GM12875 (cell line): ENCODE data around the gene NHLRC2.

Experiments
- H3K4me3 ChIP-seq: one replicate; pipeline ENCODE4 v1.5.1; 2011; ENCODE audit warnings: low read depth, low read length, control low read depth
- TF ChIP-seq, protein P1 (sequence below): IDR thresholded peaks from 2 replicates; pipeline ENCODE4 v1.5.1; 2011; ENCODE audit warnings: low read depth, mild to moderate bottlenecking, control low read depth, inconsistent platforms, low read length, moderate library complexity, borderline replicate concordance; ENCODE audit not compliant: insufficient read depth

The NHLRC2 gene

GRCh38 chr10:113865901-113866300, 11.4 kb downstream of the NHLRC2 start:
- TF ChIP-seq, protein P1, sequence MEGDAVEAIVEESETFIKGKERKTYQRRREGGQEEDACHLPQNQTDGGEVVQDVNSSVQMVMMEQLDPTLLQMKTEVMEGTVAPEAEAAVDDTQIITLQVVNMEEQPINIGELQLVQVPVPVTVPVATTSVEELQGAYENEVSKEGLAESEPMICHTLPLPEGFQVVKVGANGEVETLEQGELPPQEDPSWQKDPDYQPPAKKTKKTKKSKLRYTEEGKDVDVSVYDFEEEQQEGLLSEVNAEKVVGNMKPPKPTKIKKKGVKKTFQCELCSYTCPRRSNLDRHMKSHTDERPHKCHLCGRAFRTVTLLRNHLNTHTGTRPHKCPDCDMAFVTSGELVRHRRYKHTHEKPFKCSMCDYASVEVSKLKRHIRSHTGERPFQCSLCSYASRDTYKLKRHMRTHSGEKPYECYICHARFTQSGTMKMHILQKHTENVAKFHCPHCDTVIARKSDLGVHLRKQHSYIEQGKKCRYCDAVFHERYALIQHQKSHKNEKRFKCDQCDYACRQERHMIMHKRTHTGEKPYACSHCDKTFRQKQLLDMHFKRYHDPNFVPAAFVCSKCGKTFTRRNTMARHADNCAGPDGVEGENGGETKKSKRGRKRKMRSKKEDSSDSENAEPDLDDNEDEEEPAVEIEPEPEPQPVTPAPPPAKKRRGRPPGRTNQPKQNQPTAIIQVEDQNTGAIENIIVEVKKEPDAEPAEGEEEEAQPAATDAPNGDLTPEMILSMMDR, result no peak
- H3K4me3 ChIP-seq, result no peak overlapping the region

DNA sequence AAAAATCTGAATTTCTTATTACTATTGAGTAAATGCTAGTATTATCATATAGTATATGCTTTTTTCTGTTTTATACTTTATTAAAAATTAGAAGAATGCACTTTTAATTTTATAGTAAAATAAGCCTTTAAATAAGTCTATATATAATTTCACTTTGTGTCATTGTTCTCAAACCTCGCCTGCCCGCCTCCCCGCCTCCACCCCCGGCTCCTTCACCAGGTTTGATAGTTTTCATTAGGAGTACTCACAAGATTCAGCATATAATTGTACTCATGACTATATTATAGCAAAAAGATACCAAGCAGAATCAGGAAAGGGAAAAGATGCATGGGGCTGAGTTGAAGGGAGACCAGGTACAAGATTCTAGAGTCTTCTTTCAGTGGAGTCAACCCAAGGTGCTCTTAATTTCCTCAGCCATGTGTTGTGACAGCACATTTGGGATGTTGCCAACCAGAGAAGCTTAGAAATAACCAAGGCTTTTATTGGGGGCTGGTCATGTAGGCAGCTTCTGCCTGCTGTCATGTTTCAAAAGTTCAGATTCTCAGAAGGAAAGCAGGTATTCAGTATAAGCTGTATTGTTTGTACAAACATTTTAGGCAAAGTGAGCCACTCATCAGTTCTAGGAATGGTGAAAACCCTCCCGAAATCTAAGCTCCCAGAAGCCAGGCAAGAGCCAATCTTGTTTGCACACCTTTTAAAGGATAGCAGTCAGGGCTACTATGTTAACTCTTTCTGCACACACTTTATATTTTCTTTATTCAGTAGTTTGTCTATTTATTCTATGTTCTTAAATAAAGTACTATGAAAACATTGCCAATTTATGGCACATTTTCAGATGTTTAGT, 12.3 kb downstream of the NHLRC2 start:
- H3K4me3 ChIP-seq, result no peak overlapping the region
- TF ChIP-seq, protein P1, result no peak

DNA sequence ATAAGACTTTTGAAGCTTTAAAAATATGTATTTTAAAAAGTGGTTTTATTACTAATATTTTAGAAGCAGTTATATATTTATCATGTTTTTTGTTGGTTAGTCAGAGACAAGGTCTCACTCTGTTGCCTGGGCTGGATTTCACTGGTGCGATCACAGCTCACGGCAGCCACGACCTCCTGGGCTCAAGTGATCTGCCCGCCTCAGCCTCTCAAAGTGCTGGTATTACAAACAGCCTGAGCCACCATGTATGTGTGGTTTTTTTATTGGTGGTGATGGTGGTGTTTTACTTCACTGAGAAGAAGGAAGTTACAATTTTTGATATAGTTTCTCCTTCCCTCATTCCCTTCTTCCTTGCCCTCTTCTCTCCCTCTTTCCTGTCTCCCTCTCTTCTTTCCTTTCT, 13.4 kb downstream of the NHLRC2 start:
- H3K4me3 ChIP-seq, result no peak overlapping the region
- TF ChIP-seq, protein P1, result no peak

GRCh38 chr10:113869789-113870188, 15.3 kb downstream of the NHLRC2 start:
- TF ChIP-seq, protein P1, result no peak
- H3K4me3 ChIP-seq, result no peak overlapping the region

DNA sequence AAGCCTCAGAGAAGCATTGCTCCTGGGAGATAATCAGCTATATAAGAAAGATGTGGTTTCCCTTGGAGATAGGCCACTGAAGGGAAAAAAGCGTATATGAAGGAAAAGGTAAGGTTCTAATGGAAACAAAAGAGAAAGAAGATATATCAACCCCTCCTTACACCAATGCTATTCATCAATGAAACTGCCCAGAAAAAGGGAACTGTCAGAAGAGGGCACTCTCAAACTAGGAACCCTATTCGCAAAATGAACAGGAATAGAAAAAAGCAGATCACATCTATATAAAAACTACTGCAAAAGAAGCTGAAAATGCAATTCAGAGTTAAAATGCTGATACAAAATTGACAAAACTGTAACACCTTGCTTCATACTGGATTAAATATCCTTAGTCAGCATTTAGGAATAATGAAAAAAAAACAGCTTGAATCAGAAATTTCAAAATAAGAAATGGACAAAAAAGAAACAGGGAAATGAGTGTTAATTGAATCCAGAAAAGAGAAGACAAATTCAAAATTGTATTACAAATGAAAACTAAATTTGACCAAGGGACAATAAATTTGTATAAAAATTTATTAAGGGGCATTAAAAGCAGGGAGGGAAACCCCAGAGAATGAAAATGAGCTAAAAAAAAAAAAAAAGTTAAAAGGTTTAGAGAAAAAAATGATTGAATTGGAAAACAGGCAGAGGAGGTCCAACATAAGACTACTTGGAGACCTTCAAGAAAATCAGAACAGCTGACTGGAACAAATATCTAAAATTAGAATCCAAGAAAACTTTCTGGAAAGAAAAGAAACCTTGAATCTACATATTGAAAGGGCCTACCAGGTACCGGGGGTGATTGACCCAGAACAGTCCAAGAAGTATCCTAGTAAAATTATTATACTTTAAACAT, 17.9 kb downstream of the NHLRC2 start:
- TF ChIP-seq, protein P1, result no peak
- no peak overlapping the region for H3K4me3 ChIP-seq

DNA sequence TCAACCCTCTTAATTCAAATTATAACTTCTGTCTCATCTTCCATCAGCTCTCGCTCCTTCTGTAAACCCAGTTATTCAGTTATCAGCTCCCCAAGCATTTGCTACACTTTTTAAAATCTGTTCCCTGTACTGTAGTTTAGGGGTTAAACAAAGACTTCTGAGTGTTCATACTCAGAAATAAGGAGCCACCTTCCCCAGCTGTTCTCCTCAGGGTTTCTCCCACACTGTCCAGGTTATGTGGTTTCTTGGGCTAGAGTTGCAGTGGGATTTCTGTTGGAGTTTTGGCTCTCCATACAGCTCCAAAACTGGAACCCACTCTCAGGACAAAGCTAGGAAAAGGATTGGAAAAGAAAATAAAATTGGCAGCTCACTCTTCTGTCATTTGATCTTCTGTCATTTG, 20.8 kb downstream of the NHLRC2 start:
- TF ChIP-seq, protein P1, result no peak
- H3K4me3 ChIP-seq, result no peak overlapping the region

DNA sequence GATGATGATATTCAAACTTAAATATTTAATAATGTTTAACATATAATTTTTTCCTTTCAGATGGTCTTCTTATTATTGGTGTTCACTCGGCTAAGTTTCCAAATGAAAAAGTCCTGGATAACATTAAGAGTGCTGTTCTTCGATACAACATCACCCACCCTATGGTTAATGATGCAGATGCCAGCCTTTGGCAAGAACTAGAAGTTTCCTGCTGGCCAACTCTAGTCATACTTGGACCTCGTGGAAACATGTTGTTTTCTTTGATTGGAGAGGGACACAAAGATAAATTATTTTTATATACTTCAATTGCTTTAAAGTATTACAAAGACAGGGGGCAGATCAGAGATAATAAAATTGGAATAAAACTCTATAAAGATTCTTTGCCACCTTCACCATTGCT, 22.0 kb downstream of the NHLRC2 start:
- TF ChIP-seq, protein P1, result no peak

More for the DNA sequence above, 22.0 kb downstream of the NHLRC2 start:
- H3K4me3 ChIP-seq, result no peak overlapping the region
